Measurements from ENCODE around the gene CAPN14. TPM values are rescaled to one million over a fixed set of nuclear protein-coding genes. Genes with fewer than 3 reads are reported as not detected.
A peak's percentile ranks its signal among the peaks of the same experiment; 100 is the strongest.

CAPN14 gene
- total RNA-seq, 3 donors from 2014 or later = 0.09 to 0.14 TPM; not detected in 1

DNA sequence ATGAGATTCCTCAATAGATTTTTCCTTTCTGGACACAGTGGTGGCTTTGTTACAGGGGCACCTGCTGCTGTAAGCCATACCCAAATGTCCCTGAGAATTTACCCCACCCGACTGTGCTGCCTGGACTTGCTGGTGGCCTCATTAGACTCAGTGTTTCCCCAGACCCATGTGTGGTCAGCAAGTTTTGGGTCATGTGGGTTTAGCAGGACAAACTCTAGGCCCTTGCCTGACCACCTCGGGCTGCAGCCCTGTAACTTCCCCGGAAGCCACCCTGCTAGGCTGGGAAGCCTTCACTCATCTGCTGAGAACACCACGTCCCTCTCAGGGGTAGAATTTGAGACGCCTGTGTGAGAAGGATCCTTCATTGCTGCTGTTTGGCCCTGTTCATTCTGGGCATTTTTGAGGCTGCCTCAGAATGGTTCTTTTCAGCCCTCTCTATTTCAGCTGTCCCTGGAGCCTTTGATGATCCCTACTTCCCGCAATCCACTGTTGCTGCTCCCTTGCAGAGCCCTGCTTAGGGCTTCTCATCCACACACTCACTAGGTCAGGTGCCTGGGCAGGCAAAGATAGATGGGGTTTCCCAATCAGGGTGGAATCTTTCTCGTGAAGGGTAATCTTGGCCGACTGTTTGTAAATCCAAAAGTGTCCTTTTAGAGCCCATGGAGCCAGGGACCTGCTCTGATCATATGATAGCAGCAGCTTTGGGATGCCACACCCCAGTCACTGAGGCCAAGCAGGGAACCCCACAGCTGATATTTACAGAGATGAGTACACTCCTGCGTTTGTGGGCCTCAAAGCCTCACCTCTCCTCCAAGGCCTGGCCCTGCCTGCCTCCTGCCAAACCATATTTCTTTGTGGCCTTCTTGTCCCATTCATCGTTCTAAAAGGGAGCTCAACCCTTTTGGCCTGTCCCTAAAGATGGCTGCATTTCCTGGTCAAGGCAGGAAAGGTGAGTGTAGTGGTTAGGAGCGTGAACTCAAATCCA is 23.4 kb upstream of the CAPN14 start:
- H3K9me3 ChIP-seq = no peaks in the 10 kb centered on the region
- H3K36me3 ChIP-seq (ENCODE audit: low read depth) = no peaks in the 10 kb centered on the region
- TF ChIP-seq, protein P1, sequence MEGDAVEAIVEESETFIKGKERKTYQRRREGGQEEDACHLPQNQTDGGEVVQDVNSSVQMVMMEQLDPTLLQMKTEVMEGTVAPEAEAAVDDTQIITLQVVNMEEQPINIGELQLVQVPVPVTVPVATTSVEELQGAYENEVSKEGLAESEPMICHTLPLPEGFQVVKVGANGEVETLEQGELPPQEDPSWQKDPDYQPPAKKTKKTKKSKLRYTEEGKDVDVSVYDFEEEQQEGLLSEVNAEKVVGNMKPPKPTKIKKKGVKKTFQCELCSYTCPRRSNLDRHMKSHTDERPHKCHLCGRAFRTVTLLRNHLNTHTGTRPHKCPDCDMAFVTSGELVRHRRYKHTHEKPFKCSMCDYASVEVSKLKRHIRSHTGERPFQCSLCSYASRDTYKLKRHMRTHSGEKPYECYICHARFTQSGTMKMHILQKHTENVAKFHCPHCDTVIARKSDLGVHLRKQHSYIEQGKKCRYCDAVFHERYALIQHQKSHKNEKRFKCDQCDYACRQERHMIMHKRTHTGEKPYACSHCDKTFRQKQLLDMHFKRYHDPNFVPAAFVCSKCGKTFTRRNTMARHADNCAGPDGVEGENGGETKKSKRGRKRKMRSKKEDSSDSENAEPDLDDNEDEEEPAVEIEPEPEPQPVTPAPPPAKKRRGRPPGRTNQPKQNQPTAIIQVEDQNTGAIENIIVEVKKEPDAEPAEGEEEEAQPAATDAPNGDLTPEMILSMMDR (IDR thresholded peaks at IDR 0.05) = no peak
- intact Hi-C loops (cut with DNase I, micrococcal nuclease) = no loop called here
- no peak for DNase-seq
- H3K4me3 ChIP-seq = no peak overlapping the region
- no peaks in the 10 kb centered on the region for H3K4me1 ChIP-seq (ENCODE audit: low read depth)
- no peak for ATAC-seq

DNA sequence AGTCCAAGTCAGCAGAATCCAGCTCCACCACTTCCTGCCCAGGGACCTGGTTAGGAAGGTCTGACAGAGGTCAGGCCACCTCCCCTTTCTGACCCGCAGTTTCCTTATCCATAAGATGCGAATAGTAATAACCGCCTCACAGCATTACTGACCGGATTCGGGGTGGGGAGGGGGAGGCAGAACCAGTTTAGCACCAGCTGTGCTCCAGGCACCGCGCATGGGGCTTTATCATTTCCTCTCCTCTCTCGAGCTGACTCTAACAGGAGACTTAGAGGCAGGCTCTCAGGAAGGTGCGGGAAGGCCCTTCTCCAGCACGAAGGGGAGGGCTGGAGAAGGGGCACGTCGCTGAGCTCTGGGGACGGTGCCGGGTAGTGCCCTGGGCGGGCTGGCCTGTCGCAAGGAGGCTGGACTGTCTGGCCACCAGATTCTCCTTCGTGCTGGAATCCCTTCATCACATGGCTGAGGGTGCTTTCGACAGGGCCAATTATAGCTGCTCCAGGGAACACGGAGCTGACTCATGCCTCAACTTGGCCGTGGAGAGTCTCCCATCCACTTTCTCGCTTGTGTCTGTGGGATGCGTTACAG is 22.4 kb upstream of the CAPN14 start:
- ATAC-seq = peak; percentile 17

GRCh38 chr2:31238906-31239592 is 21.7 kb upstream of the CAPN14 start:
- no peaks in the 10 kb centered on the region for H3K9me3 ChIP-seq
- no peak overlapping the region for H3K4me3 ChIP-seq
- H3K36me3 ChIP-seq (ENCODE audit: low read depth) = no peaks in the 10 kb centered on the region
- peaks cover 4% of the 10 kb centered on the region for H3K4me1 ChIP-seq (ENCODE audit: low read depth)
- TF ChIP-seq, protein P1 (IDR thresholded peaks at IDR 0.05) = no peak
- no peak for DNase-seq
- ATAC-seq = no peak
- intact Hi-C loops (cut with DNase I, micrococcal nuclease) = no loop called here

More for the DNA sequence above, 22.4 kb upstream of the CAPN14 start:
- intact Hi-C loops (cut with DNase I, micrococcal nuclease) = no loop called here
- TF ChIP-seq, protein P1 (IDR thresholded peaks at IDR 0.05) = no peak
- no peaks in the 10 kb centered on the region for H3K9me3 ChIP-seq
- no peak overlapping the region for H3K4me3 ChIP-seq
- H3K4me1 ChIP-seq (ENCODE audit: low read depth) = no peaks in the 10 kb centered on the region
- no peaks in the 10 kb centered on the region for H3K36me3 ChIP-seq (ENCODE audit: low read depth)
- DNase-seq = no peak

DNA sequence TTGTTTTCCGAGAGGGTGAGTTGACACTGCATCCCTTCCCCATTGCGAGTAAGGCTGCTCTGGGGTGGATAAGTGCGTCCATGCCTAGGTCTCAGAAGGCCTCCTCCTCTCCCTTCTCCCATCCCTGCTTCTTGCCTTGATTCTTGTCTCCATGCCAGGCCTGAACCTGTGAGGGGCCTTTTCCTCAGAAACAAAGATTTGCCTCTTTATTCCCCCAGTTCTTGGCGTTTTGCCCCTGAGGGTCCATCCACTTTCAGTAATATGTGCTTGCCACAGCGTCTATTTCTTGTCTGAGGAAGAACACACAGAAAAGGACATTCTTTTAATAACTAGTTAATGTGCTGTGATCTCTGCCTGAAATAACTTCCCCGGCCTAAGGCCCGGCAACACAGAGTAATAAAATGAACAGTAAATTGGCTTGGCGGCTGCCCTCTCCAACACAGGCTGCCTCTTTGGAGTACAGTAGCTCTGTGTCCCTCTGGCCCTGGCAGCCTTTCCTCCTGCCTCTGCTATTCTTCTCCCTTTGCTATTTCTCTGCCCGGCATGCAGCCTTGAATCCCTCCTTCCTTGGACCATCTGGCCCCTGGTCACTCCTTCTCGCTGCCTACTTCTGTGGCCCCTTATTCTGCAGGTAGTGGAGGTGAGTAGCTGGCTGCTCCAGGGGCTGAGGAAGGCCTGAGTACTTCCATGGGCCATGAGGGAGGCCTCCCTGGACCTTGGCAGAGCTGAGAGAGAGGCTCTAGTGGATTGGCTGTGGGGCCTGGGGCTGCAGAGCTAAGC is 21.0 kb upstream of the CAPN14 start:
- DNase-seq (no peak), ATAC-seq (no peak)
- Histone ChIP-seq H3K4me3 (no peak overlapping the region), H3K36me3 (ENCODE audit: low read depth) (no peaks in the 10 kb centered on the region), H3K9me3 (no peaks in the 10 kb centered on the region), H3K4me1 (ENCODE audit: low read depth) (peaks cover 7% of the 10 kb centered on the region)
- TF ChIP-seq, protein P1 (IDR thresholded peaks at IDR 0.05) = no peak
- intact Hi-C loops (cut with DNase I, micrococcal nuclease) = no loop called here
